WTC11 (cell line): ENCODE measurements around the gene MYLK3.

Experiments used
- CREB1 ChIP-seq: sonication (generic); formaldehyde crosslinking; IDR thresholded peaks from 2 replicates; pipeline ENCODE4 v1.8.0; 2023; ENCODE audit warnings: mild to moderate bottlenecking, missing genetic modification reagents
- ETV6 ChIP-seq: sonication (generic); formaldehyde crosslinking; IDR thresholded peaks from 2 replicates; pipeline ENCODE4 v1.8.1; 2022; ENCODE audit warnings: mild to moderate bottlenecking, missing genetic modification reagents
- IRF2 ChIP-seq: sonication (generic); formaldehyde crosslinking; IDR thresholded peaks from 2 replicates; pipeline ENCODE4 v1.8.0; 2022; ENCODE audit warnings: low read depth, missing genetic modification reagents, borderline replicate concordance
- JUN ChIP-seq: sonication (generic); formaldehyde crosslinking; IDR thresholded peaks from 2 replicates; pipeline ENCODE4 v1.8.0; 2023; ENCODE audit warnings: mild to moderate bottlenecking, missing genetic modification reagents
- SP1 ChIP-seq: sonication (generic); formaldehyde crosslinking; conservative IDR thresholded peaks from 2 replicates; pipeline ENCODE4 v1.8.1; 2022; ENCODE audit warnings: missing genetic modification reagents
- ZNF138 ChIP-seq: sonication (generic); formaldehyde crosslinking; conservative IDR thresholded peaks from 2 replicates; pipeline ENCODE4 v1.8.1; 2022; ENCODE audit warnings: mild to moderate bottlenecking, moderate library complexity, missing genetic modification reagents
- TF ChIP-seq, protein P1 (sequence below): sonication (generic); formaldehyde crosslinking; IDR thresholded peaks from 2 replicates; pipeline ENCODE4 v1.8.0; 2022; ENCODE audit warnings: mild to moderate bottlenecking, missing genetic modification reagents
- TF ChIP-seq, protein P2 (sequence below): sonication (generic); formaldehyde crosslinking; conservative IDR thresholded peaks from 2 replicates; pipeline ENCODE4 v1.8.1; 2022; ENCODE audit warnings: mild to moderate bottlenecking, missing genetic modification reagents
- TF ChIP-seq, protein P3 (sequence below): sonication (generic); formaldehyde crosslinking; IDR thresholded peaks from 2 replicates; pipeline ENCODE4 v1.8.0; 2022; ENCODE audit warnings: missing genetic modification reagents
- TF ChIP-seq, protein P4 (sequence below): fragments of 200-600 bp; IDR thresholded peaks from 2 replicates; pipeline ENCODE4 v1.8.0; 2022; ENCODE audit warnings: antibody characterized with exemption
- TF ChIP-seq, protein P5 (sequence below): sonication (generic); formaldehyde crosslinking; IDR thresholded peaks from 2 replicates; pipeline ENCODE4 v1.8.1; 2022; ENCODE audit warnings: low read depth, missing genetic modification reagents, borderline replicate concordance
- TF ChIP-seq, protein P6 (sequence below): sonication (generic); formaldehyde crosslinking; IDR thresholded peaks from 2 replicates; pipeline ENCODE4 v1.8.1; 2023; ENCODE audit warnings: mild to moderate bottlenecking, missing genetic modification reagents

DNA sequence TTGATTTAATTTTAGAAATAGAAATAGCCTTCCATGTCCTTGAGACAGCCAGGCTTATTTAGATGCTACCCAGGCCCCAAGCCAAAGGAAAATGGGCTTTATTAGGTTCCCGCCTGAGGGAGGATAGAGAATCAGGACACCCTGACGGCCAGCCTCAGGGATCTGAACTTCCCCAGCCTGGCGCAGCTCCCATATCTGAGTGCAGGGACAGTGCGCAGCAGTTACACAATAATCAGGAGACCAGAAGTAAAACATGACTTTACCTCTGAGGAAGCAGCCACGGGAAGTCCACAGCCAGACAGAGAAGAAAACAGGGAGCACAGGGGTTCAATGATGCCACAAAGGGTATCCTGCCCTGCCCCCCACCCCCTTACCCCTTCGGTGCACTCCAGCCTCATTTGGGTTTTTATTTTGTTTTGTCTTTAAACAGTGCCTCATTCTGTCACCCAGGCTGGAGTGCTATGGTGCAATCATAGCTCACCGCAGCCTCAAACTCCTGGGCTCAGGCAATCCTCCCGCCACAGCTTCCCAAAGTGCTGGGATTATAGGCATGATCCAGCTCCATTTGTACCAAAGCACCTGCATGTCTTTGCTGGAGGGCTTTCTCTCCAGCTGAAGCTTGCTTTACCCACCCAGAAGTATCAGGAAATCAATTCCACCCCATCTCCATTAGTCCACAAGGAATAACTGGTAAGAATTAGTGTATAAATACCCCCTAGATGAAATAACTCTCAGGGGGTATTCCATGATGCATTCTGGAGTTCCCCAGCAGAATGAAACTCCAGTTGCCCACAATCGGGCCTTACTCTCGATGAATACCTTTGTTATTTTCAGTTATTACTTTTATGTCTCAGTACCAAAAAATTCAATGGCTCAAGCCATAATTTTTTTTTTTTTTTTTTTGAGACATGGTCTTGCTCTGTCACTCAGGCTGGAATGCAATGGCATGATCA is 36.8 kb downstream of the MYLK3 start:
- TF ChIP-seq, protein P1, sequence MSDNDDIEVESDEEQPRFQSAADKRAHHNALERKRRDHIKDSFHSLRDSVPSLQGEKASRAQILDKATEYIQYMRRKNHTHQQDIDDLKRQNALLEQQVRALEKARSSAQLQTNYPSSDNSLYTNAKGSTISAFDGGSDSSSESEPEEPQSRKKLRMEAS (CRISPR knock-in tag) = no peak
- TF ChIP-seq, protein P2, sequence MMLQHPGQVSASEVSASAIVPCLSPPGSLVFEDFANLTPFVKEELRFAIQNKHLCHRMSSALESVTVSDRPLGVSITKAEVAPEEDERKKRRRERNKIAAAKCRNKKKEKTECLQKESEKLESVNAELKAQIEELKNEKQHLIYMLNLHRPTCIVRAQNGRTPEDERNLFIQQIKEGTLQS = no peak
- no peak for TF ChIP-seq IRF2 (CRISPR knock-in tag)
- TF ChIP-seq, protein P3, sequence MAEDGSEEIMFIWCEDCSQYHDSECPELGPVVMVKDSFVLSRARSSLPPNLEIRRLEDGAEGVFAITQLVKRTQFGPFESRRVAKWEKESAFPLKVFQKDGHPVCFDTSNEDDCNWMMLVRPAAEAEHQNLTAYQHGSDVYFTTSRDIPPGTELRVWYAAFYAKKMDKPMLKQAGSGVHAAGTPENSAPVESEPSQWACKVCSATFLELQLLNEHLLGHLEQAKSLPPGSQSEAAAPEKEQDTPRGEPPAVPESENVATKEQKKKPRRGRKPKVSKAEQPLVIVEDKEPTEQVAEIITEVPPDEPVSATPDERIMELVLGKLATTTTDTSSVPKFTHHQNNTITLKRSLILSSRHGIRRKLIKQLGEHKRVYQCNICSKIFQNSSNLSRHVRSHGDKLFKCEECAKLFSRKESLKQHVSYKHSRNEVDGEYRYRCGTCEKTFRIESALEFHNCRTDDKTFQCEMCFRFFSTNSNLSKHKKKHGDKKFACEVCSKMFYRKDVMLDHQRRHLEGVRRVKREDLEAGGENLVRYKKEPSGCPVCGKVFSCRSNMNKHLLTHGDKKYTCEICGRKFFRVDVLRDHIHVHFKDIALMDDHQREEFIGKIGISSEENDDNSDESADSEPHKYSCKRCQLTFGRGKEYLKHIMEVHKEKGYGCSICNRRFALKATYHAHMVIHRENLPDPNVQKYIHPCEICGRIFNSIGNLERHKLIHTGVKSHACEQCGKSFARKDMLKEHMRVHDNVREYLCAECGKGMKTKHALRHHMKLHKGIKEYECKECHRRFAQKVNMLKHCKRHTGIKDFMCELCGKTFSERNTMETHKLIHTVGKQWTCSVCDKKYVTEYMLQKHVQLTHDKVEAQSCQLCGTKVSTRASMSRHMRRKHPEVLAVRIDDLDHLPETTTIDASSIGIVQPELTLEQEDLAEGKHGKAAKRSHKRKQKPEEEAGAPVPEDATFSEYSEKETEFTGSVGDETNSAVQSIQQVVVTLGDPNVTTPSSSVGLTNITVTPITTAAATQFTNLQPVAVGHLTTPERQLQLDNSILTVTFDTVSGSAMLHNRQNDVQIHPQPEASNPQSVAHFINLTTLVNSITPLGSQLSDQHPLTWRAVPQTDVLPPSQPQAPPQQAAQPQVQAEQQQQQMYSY (CRISPR knock-in tag) = no peak
- TF ChIP-seq, protein P4, sequence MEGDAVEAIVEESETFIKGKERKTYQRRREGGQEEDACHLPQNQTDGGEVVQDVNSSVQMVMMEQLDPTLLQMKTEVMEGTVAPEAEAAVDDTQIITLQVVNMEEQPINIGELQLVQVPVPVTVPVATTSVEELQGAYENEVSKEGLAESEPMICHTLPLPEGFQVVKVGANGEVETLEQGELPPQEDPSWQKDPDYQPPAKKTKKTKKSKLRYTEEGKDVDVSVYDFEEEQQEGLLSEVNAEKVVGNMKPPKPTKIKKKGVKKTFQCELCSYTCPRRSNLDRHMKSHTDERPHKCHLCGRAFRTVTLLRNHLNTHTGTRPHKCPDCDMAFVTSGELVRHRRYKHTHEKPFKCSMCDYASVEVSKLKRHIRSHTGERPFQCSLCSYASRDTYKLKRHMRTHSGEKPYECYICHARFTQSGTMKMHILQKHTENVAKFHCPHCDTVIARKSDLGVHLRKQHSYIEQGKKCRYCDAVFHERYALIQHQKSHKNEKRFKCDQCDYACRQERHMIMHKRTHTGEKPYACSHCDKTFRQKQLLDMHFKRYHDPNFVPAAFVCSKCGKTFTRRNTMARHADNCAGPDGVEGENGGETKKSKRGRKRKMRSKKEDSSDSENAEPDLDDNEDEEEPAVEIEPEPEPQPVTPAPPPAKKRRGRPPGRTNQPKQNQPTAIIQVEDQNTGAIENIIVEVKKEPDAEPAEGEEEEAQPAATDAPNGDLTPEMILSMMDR = no peak
- TF ChIP-seq, protein P5, sequence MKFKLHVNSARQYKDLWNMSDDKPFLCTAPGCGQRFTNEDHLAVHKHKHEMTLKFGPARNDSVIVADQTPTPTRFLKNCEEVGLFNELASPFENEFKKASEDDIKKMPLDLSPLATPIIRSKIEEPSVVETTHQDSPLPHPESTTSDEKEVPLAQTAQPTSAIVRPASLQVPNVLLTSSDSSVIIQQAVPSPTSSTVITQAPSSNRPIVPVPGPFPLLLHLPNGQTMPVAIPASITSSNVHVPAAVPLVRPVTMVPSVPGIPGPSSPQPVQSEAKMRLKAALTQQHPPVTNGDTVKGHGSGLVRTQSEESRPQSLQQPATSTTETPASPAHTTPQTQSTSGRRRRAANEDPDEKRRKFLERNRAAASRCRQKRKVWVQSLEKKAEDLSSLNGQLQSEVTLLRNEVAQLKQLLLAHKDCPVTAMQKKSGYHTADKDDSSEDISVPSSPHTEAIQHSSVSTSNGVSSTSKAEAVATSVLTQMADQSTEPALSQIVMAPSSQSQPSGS = no peak
- TF ChIP-seq JUN = no peak
- no peak for TF ChIP-seq CREB1
- no peak for TF ChIP-seq SP1 (CRISPR knock-in tag)
- no peak for TF ChIP-seq ZNF138 (CRISPR knock-in tag)
- TF ChIP-seq, protein P6, sequence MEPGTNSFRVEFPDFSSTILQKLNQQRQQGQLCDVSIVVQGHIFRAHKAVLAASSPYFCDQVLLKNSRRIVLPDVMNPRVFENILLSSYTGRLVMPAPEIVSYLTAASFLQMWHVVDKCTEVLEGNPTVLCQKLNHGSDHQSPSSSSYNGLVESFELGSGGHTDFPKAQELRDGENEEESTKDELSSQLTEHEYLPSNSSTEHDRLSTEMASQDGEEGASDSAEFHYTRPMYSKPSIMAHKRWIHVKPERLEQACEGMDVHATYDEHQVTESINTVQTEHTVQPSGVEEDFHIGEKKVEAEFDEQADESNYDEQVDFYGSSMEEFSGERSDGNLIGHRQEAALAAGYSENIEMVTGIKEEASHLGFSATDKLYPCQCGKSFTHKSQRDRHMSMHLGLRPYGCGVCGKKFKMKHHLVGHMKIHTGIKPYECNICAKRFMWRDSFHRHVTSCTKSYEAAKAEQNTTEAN = no peak
- TF ChIP-seq ETV6 = no peak
